Activated CD4-positive, CD25-positive, alpha-beta regulatory T cell (primary cell): ENCODE data around the gene APBA2.

Experiments
- DNase-seq, 4 experiments: peaks; one replicate each; lab custom pipeline; 2025; lab: John Stamatoyannopoulos, UW

The APBA2 gene

GRCh38 chr15:28935316-28935715 is 49.5 kb downstream of the APBA2 start:
- no peak for DNase-seq

- DNase-seq: no peak
Observed at GRCh38 chr15:28936081-28936480, 50.3 kb downstream of the APBA2 start.

GRCh38 chr15:28936481-28936881 is 50.7 kb downstream of the APBA2 start:
- DNase-seq: no peak

GRCh38 chr15:28937271-28937670 is 51.5 kb downstream of the APBA2 start:
- no peak for DNase-seq

GRCh38 chr15:28942046-28942445 is 56.3 kb downstream of the APBA2 start:
- DNase-seq: peak in 1 of 4 experiments; percentile 11

- DNase-seq: no peak
Observed at GRCh38 chr15:28942571-28942970, 56.8 kb downstream of the APBA2 start.

GRCh38 chr15:28943146-28943545 is 57.4 kb downstream of the APBA2 start:
- DNase-seq: no peak

GRCh38 chr15:28943611-28944230 is 57.9 kb downstream of the APBA2 start:
- no peak for DNase-seq

- DNase-seq: no peak
Observed at GRCh38 chr15:28944286-28944685, 58.5 kb downstream of the APBA2 start.

GRCh38 chr15:28944696-28945300 is 59.0 kb downstream of the APBA2 start:
- no peak for DNase-seq

GRCh38 chr15:28945626-28946230 is 60.0 kb downstream of the APBA2 start:
- DNase-seq: no peak

GRCh38 chr15:28946803-28947202 is 61.0 kb downstream of the APBA2 start:
- no peak for DNase-seq

- DNase-seq: no peak
Observed at GRCh38 chr15:28947221-28947674, 61.5 kb downstream of the APBA2 start.

- DNase-seq: no peak
Observed at GRCh38 chr15:28948036-28948435, 62.3 kb downstream of the APBA2 start.

- DNase-seq: no peak
Observed at GRCh38 chr15:28950916-28951315, 65.1 kb downstream of the APBA2 start.

GRCh38 chr15:28952666-28953491 is 67.1 kb downstream of the APBA2 start:
- DNase-seq: no peak

GRCh38 chr15:28953573-28954195 is 67.9 kb downstream of the APBA2 start:
- DNase-seq: no peak

GRCh38 chr15:28954466-28955159 is 68.8 kb downstream of the APBA2 start:
- DNase-seq: no peak

- DNase-seq: no peak
Observed at GRCh38 chr15:28955160-28955992, 69.6 kb downstream of the APBA2 start.

- DNase-seq: no peak
Observed at GRCh38 chr15:28955993-28956421, 70.2 kb downstream of the APBA2 start.

- no peak for DNase-seq
Observed at GRCh38 chr15:28956491-28956890, 70.7 kb downstream of the APBA2 start.
